ENCODE measurements around the gene PGLYRP2. TPM values are rescaled to one million over a fixed set of nuclear protein-coding genes. Genes with fewer than 3 reads are reported as not detected.

The PGLYRP2 gene
- total and polyA plus RNA-seq, 7 donors, result 0.60 TPM; not detected in 6

DNA sequence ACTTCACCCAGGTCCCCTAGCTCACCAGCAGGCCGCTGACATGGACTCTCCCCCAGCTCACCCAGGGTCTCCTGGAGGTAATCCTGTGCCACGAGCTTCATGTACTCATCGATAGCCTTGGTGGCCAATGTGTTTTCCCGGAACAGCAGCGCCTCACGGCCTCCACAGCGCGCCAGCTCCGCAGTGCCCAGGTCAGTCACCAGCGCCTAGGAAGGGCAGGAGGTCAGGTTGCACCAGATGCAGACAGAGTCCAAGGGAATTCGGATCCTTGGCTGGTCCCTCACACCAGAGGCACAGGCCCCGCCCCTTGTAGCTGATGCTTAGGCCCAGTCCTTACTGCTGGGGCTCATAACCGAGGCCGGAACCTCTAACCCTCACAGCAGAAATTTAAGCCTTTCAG, 22.9 kb downstream of the PGLYRP2 start:
- peaks cover 13 to 56% (median 44%) of the 10 kb centered on the region in 3 donors for H3K27me3 ChIP-seq
- DNase-seq, result no peak
- H3K4me3 ChIP-seq, result no peak overlapping the region
- H3K27ac ChIP-seq, result no peak overlapping the region
- peaks cover 0 to 38% (median 30%) of the 10 kb centered on the region in 4 donors for H3K4me1 ChIP-seq
- no peaks in the 10 kb centered on the region for H3K36me3 ChIP-seq
- intact Hi-C loops (cut with DNase I), result loop anchor here (10.0 kb wide), 1 partner anchor 378 kb away; no protein-coding TSS in a partner anchor
- H3K9me3 ChIP-seq, result no peaks in the 10 kb centered on the region
- TF ChIP-seq, protein P1, sequence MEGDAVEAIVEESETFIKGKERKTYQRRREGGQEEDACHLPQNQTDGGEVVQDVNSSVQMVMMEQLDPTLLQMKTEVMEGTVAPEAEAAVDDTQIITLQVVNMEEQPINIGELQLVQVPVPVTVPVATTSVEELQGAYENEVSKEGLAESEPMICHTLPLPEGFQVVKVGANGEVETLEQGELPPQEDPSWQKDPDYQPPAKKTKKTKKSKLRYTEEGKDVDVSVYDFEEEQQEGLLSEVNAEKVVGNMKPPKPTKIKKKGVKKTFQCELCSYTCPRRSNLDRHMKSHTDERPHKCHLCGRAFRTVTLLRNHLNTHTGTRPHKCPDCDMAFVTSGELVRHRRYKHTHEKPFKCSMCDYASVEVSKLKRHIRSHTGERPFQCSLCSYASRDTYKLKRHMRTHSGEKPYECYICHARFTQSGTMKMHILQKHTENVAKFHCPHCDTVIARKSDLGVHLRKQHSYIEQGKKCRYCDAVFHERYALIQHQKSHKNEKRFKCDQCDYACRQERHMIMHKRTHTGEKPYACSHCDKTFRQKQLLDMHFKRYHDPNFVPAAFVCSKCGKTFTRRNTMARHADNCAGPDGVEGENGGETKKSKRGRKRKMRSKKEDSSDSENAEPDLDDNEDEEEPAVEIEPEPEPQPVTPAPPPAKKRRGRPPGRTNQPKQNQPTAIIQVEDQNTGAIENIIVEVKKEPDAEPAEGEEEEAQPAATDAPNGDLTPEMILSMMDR (IDR thresholded peaks at IDR 0.05), result no peak
- TF ChIP-seq EP300 (IDR thresholded peaks at IDR 0.05), result no peak
- TF ChIP-seq POLR2AphosphoS5 (IDR thresholded peaks at IDR 0.05), result no peak
- TF ChIP-seq POLR2A (IDR thresholded peaks at IDR 0.05), result no peak
- WGBS, 2 donors, result 43 to 58% methylated on average over 14 of the region's 14 CpGs

DNA sequence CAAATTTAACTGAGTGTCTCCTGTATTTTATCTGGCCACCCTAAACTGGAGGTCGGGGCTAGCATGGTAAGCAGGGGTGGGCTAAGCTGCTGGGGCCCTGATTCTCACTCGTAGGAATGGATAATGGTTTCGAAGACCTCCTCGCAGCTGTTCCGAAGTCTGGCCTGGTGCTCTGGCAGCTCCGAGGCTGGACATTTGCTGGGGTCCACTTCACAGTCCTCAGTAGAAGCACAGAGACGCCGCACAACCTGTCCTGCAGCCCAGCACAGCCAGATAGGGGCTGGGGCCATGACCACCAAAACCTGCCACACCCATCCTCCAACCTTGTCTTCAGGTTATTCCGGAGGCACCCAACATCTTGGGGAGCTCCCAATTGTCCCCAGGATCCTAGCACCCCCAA, 23.3 kb downstream of the PGLYRP2 start:
- 90 to 91% methylated on average over 9 of the region's 9 CpGs for WGBS, 2 donors
- peaks cover 13 to 55% (median 44%) of the 10 kb centered on the region in 3 donors for H3K27me3 ChIP-seq
- TF ChIP-seq EP300 (IDR thresholded peaks at IDR 0.05), result no peak
- no peak for TF ChIP-seq POLR2AphosphoS5 (IDR thresholded peaks at IDR 0.05)
- TF ChIP-seq, protein P1 (IDR thresholded peaks at IDR 0.05), result no peak
- no peak for TF ChIP-seq POLR2A (IDR thresholded peaks at IDR 0.05)
- no peak overlapping the region for H3K27ac ChIP-seq
- H3K36me3 ChIP-seq, result no peaks in the 10 kb centered on the region
- intact Hi-C loops (cut with DNase I), result loop anchor here (10.0 kb wide), 1 partner anchor 379 kb away; no protein-coding TSS in a partner anchor
- no peak for DNase-seq
- no peaks in the 10 kb centered on the region for H3K9me3 ChIP-seq
- H3K4me1 ChIP-seq, result peaks cover 0 to 38% (median 30%) of the 10 kb centered on the region in 4 donors
- H3K4me3 ChIP-seq, result no peak overlapping the region

DNA sequence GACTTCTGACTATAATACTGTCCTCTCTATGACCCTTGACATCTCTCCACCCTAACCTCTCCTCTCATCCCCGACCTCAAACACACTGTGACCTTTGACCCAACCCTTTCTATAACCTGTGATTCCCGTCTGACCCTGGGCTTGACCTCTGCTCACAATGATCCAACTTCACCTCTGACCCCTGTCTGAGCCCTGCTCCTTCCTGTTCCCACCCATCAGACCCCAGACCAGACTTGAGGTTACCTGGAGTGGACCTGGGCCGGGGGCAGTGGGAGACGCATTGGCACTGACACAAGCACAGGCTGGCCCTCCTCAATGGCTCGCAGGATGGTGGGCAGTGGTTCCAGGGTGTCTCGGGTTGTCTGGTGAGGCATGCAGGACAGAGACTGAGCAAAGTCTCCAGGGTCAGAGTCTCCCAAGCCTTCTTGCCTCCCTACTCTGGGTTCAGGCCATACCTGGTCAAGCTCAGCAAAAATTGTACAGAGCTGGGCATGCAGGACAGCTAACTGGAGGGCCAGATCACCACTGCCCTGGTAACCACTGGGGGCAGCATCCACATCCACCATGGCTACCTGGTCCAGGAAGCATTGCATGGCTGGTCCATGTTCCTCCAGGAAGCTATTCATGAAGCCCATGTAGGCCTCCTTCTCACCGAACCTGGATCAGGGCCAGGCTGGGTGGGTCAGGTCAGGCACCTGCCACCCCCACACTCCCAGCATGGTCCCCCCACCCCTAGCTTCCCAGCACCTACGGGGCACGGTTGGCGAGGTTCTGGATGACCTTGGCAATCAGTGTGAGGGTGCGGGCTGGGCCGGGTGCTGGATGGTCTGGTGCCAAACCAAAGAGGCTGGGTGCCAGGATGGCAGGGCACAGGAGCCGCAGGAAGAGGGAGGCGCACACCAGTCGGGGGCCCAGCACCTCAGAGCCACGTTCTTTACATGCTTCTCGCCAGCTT, 25.1 kb downstream of the PGLYRP2 start:
- no peaks in the 10 kb centered on the region for H3K9me3 ChIP-seq
- intact Hi-C loops (cut with DNase I), result loop anchor here (5.0 to 10.0 kb wide), 5 partner anchors 77 to 381 kb away; partner anchors contain the start of genes AKAP8, BRD4 and SYDE1
- no peak overlapping the region for H3K27ac ChIP-seq
- H3K4me3 ChIP-seq, result no peak overlapping the region
- H3K4me1 ChIP-seq, result peaks cover 0 to 40% (median 32%) of the 10 kb centered on the region in 4 donors
- 49 to 85% methylated on average over 17 of the region's 17 CpGs for WGBS, 2 donors
- TF ChIP-seq, protein P1 (IDR thresholded peaks at IDR 0.05), result no peak
- TF ChIP-seq EP300 (IDR thresholded peaks at IDR 0.05), result no peak
- TF ChIP-seq POLR2A (IDR thresholded peaks at IDR 0.05), result no peak
- no peak for TF ChIP-seq POLR2AphosphoS5 (IDR thresholded peaks at IDR 0.05)
- DNase-seq, result no peak
- peaks cover 13 to 55% (median 44%) of the 10 kb centered on the region in 3 donors for H3K27me3 ChIP-seq
- H3K36me3 ChIP-seq, result no peaks in the 10 kb centered on the region

DNA sequence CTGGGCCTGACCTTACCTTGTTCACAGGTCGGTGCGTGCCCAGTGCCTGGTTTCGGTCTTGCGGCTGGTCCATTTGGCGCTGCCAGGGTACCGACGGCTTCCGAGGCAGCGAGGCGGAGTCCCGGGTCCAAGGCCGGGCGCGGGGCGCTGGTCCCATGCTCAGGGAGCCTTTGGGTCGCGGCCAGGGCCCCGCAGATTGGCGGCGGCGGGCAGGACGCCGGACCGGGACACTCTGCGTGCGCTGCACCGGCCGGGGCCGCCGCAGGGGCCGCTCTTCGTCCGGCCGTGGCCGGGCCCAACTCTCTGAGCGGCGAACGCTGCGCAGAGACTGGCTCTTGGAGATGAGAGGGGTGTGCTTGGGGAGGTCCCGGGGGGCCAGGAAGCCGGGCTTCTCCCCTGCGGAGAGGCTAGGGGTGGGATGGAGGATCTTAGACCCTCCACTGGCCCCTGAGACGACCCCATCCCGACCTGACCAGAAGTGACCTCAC, 26.2 kb downstream of the PGLYRP2 start:
- 12 to 59% methylated on average over 44 of the region's 44 CpGs for WGBS, 2 donors
- DNase-seq, result no peak
- Histone ChIP-seq H3K4me1 (peaks cover 0 to 50% (median 39%) of the 10 kb centered on the region in 4 donors), H3K27ac (peak overlapping the region; percentile 71 to 89 (median 83)), H3K36me3 (no peaks in the 10 kb centered on the region), H3K4me3 (peak overlapping the region; percentile 33 to 56 (median 53)), H3K27me3 (peaks cover 13 to 45% (median 39%) of the 10 kb centered on the region in 3 donors), H3K9me3 (no peaks in the 10 kb centered on the region)
- TF ChIP-seq, protein P1 (IDR thresholded peaks at IDR 0.05), result peak in 2 of 4 experiments; percentile 8 to 49
- TF ChIP-seq EP300 (IDR thresholded peaks at IDR 0.05), result no peak
- intact Hi-C loops (cut with DNase I), result loop anchor here (5.0 to 10.0 kb wide), 5 partner anchors 76 to 382 kb away; partner anchors contain the start of genes AKAP8, BRD4 and SYDE1

All from sigmoid colon (tissue), 7 donors.